ENCODE results near the gene UBE2D1.

The UBE2D1 gene

DNA sequence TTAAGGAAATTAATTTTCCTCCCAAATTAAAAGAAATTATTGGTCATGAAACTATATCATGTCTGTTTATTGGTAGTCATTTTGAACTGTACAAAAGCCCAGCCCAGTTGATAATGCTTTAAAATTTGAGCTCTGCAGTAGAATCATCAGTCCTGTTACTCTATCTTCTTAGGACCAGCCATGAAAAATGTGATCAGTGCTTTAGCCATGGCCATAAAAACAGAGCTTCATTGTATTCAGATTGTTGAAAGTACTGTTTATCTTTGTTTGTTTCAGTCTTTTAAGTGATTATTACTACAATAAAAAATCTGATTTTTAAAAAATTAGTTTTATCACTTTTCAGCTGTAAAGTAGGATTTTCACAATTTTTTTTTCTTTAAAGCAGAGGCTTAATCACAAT, 36.7 kb downstream of the UBE2D1 start:
- H3K27ac ChIP-seq, result no peak overlapping the region
- no peak for DNase-seq (ENCODE audit: low read depth, low spot score)

DNA sequence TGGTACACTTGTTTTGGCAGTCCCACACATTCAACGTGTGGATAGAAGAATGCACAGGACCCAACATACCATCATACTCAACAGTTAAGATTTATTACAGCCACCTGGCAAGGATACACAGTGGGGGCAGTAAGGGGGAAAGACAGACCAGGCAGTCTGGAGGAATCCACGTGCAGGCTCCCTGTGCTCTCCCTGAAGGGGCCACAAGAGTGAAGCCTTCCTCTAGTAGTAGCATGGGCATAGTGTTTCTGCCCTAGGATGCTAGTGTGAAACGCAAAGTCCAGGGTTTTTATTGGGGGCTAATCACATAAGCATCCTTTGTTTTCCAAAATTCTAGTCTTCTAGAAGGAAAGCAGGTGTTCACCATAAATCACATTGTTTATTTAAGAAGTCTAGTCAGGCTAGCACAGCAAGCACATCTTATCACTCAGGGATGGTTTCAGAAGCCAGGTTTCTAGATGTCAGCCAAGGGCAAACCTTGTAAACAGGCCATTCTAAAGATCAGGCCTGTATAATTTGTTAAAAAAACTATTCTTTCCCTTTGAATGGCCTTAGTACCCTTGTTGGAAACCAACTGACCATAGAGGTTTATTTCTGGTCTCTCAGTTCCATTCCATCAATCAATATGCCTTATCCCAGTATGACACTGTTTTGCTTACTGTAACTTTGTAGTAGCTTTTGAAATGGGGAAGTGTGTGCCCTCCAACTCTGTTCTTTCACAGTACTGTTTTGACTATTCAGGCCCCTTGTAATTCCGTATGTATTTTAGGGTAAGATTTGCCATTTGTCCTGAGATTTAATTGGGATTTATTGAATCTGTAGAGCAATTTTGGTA, 38.0 kb downstream of the UBE2D1 start:
- H3K27ac ChIP-seq, result no peak overlapping the region
- no peak for DNase-seq (ENCODE audit: low read depth, low spot score)

DNA sequence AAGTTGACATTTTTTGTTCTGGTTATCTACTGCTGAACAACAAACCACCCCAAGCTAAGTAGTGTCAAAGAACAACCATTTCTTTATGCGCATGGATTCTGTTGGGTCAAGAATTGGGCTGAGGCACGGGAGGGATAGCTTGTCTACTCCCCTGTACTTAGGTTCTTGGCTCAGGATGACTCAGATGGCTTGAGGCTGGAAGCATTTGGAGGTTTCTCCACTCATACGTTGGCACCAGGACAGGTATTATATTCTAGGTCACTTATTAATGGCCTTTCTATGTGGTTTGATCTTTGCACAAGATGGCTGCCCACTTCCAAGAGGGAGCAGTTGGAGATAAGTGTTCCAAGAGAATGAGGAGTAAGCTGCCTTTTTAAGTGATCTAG, 38.6 kb downstream of the UBE2D1 start:
- no peak for DNase-seq (ENCODE audit: low read depth, low spot score)

DNA sequence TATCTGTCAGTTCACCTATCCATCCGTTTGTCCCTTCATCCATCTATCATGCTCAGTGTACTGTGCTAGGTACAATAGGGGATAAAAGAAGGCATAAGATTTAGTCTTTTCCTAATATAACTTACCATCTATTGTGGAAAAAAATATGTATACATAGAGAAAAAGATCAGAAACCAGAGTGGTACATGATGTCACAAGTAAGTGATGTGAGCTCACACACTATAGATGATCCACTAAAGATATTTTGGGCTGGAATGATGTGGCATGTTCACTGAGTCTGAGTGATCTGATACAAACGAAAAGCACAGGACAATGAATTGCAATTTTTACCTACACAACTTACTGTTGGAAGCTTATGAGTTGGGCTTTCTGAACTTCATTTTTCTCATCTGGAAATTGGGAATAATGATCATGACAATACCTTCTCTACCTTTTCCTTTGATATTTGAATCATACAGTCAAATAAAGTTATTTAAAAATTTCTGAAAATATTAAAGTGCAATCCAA, 47.7 kb downstream of the UBE2D1 start:
- no peak for DNase-seq (ENCODE audit: low read depth, low spot score)

More for the DNA sequence above, 38.6 kb downstream of the UBE2D1 start:
- H3K27ac ChIP-seq, result no peak overlapping the region

DNA sequence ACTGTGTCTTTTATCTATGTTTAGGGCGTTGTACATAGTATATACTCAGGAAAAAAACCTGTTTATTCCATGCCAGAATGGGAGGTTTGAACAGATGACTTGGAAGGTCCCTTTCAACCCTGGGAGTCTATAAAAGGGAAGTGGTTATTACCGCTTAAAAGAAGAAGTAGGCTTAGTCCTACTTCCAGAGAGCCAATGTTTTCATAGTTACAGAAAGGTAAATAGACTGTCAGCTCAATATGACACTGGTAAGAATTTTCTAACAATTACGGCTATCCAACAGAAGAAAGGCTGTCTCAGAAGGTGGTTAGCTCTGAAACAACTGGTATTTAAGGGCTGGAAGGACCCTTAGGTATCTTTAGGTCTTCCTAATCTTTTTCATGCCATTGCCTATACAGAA, 49.3 kb downstream of the UBE2D1 start:
- no peak overlapping the region for H3K27ac ChIP-seq
- DNase-seq (ENCODE audit: low read depth, low spot score), result no peak

More for the DNA sequence above, 47.7 kb downstream of the UBE2D1 start:
- no peak overlapping the region for H3K27ac ChIP-seq

DNA sequence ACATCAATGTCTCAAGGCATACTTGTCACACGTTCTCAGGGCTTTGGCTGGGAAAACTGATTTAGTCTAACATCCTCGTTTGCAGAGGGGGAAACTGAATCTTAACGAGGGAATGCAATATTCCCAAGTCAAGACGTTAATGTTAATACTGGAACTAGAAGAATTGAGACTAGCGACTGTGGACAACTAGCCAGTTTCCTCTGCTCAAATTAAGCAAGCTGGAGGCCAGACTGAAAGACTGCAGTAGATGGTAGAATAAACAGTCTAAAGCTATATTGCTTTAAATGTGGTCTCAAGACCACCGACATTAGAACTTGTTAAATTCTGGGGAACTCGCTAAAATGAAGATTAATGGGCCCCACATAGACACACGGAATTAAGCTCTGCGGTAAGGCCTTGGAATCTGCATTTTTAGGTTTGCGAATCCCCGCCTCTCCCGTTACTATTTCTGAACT, 49.8 kb downstream of the UBE2D1 start:
- H3K27ac ChIP-seq, result peak overlapping the region; percentile 67
- no peak for DNase-seq (ENCODE audit: low read depth, low spot score)

DNA sequence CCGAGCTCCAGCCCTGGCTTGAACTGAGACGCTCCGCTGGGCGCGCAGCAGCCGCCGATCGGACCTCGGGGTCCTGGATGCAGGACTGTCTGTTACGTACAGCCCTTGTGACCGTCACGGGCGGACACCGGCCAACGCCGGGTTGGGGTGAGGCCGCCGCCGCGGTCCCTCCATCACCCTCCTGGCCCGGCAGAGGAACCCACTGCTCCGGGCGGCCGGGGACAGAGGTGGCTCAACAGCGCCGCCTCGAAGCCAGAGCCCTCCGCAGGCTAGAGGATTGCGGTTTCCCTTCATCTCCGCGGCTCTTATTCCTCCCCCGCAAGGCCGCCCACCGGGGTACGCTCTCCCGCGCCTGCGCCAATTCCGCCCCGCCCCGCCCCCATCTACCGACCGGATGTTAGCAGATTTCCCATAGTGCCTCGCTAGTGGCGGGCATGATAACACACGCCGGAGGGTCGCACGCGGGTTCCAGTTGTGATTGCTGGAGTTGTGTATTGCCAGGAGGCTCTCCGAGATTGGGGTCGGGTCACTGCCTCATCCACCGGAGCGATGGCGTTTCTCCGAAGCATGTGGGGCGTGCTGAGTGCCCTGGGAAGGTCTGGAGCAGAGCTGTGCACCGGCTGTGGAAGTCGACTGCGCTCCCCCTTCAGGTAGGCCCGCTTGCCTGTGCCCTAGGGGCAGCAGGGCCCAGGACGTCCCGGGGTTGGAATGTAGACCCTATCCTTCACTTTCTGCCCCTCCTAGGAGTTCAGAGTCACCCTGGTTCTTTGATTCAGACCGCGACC, 50.4 kb downstream of the UBE2D1 start, which contains the start of gene TFAM:
TSS of gene TFAM (plus strand) at position 412 of the 785 bp plus-strand sequence. CDS start at position 550, 138 bp downstream.
- peak; percentile 44 for DNase-seq (ENCODE audit: low read depth, low spot score)
- peak within 1 kb of the TSS; percentile 67 for H3K27ac ChIP-seq

DNA sequence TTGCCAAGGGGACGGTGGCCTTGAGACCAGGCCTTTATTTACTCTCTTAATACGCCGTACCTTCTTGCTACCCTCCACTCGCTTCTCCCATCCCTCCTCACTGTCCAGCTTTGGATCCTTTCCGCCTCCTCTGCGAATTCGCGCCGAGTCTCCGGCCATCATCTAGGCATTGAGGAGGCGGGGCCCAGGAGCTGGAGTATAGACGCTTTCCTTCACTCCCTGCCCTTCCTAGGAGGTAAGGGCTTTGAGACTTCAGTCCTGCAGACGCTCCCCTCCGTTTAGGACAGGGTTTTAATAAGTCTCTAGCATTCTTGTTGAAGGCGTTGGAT, 50.9 kb downstream of the UBE2D1 start:
- no peak for DNase-seq (ENCODE audit: low read depth, low spot score)

DNA sequence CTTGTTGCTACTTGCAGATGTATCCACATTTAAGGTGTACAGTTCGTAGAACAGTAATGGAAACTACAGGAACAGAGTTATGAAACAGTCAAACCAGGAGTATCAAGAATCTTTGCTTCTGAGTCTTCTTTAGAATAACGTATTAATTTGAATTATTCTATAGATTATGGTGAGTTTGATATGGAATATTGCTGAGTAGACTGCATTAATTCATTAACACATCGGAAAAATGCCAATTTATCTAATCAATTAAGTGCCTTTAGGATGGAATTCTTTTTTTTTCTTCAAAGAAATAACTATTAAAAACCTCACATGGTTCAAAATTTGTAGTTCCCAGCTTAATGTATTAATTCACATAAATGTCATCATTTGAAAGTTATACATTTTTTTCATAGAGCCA, 54.2 kb downstream of the UBE2D1 start:
- DNase-seq (ENCODE audit: low read depth, low spot score), result no peak
- no peak overlapping the region for H3K27ac ChIP-seq

More for the DNA sequence above, 50.9 kb downstream of the UBE2D1 start:
- peak overlapping the region; percentile 67 for H3K27ac ChIP-seq

DNA sequence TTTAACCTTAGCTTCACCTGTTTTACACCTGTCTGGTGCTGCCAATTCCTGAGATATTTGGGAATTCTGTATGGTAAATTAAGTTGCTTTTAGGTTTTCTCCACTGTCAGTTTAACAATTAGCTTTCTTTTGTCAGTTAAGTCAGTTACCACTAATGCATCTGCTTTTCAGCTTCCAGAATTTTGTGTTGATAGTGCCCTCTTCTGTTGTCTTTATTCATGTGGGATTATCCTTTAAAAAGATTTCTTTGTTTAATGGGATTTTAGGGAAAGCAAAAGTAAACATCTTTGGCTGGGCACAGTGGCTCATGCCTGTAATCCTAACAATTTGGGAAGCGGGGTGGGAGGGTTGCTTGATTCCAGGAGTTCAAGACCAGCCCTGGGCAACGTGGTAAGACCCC, 58.5 kb downstream of the UBE2D1 start:
- DNase-seq (ENCODE audit: low read depth, low spot score), result no peak
- H3K27ac ChIP-seq, result no peak overlapping the region

DNA sequence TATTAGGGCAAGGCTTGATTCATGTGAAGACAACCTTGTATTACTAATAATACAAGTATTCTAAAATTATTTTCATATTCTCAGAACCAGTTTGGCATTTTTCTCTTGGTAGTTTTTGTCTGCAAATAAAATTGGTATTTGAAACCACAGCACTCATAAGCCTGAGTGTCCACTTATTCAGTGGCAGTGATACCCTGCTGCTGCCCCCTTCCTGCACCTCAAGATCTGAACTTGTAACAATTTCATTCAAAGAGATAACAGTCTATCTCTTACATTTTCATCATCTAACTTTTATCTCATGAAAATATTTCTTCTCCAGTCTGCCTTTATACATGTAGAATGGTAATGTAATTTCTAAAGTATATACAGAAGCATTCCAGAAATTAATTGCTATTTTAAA, 59.7 kb downstream of the UBE2D1 start:
- DNase-seq (ENCODE audit: low read depth, low spot score), result no peak

DNA sequence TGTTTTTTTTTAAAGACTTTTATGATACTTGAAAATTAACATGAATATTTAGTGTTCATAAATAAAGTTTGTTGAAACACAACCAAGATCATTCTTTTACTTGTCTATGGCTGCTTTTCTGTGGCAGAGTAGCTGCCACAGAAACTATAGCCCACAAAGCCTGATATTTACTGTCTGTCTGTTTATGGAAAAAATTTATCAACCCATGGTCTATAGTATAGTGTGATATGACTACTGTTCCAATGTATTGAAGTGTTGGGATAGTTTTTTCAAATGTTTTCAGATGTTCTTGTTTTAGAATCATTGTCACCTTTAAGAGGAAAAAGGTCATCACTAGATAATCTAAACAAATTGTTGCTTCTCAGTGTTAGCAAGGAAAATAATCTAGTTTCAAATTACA, 61.3 kb downstream of the UBE2D1 start:
- H3K27ac ChIP-seq, result no peak overlapping the region
- no peak for DNase-seq (ENCODE audit: low read depth, low spot score)

More for the DNA sequence above, 59.7 kb downstream of the UBE2D1 start:
- no peak overlapping the region for H3K27ac ChIP-seq

DNA sequence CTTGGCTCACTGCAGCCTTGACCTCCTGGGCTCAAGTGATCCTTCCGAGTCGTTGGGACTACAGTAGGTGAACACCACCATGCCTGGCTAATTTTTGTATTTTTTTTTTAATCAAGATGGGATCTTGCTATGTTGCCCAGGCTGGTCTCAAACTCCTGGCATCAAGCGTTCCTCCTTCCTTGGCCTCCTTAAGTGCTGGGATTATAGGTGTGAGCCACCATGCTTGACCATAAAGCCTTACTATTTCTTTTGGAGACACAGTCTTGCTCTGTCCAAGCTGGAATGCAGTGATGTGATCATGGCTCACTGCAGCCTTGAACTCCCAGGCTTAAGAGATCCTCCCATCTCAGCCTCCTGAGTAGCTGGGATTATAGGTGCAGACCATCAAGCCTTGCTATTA, 63.0 kb downstream of the UBE2D1 start:
- DNase-seq (ENCODE audit: low read depth, low spot score), result no peak

DNA sequence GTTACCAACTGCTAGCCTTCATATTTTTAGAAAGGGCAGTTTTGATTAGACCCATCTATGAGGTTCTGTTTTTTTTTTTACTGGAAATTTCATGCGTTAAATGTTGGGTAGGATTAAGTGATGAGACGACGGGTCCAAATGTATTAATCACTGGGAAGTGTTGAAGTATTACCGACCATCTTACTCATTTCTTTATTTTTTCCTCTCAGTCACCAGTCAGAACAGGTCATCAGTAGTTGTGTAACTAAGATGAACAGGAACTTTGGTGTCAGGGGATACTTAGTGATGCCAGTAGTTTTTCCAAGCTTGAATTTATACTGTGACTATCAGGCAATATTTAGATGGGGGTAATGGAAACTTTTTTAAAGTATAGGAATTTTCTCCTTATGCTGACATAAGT, 64.6 kb downstream of the UBE2D1 start:
- peak overlapping the region; percentile 3 for H3K27ac ChIP-seq
- no peak for DNase-seq (ENCODE audit: low read depth, low spot score)

More for the DNA sequence above, 63.0 kb downstream of the UBE2D1 start:
- no peak overlapping the region for H3K27ac ChIP-seq

DNA sequence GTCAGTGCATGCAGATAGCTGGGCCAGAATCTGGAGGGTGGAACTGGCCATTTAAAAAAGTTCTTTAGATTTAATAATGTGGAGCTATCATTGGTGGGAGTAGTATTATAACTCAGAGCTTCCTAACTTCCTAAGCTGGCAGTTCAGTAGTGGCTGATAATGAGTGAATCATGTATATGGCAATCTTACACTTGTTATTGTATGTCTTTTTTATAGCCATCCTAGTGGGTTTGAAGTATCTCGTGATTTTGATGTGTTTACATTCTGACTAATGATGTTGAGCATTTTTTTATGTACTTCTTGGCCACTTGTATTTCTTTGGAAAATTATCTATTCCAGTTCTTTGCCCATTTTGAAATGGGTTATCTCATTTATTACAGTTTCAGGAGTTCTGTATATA, 65.8 kb downstream of the UBE2D1 start:
- DNase-seq (ENCODE audit: low read depth, low spot score), result no peak
- no peak overlapping the region for H3K27ac ChIP-seq

DNA sequence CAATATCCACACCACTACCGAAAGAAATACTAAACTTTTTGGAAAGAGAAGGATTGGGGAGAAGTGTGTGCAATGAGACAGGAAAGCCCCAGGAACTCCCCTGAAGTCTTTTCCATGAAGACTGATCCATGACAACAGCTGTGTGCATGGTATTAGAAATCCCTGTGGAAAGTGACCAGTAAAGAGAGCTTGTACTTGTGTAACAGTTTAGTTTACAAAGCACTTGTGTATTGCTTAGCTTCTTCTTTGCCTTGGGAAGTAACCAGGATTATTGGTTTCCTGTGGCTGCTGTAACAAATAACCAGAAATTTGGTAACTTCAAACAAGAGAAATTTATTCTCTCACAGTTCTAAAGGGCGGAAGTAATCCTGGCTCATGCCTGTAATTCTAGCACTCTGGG, 69.2 kb downstream of the UBE2D1 start:
- DNase-seq (ENCODE audit: low read depth, low spot score), result no peak
- no peak overlapping the region for H3K27ac ChIP-seq

DNA sequence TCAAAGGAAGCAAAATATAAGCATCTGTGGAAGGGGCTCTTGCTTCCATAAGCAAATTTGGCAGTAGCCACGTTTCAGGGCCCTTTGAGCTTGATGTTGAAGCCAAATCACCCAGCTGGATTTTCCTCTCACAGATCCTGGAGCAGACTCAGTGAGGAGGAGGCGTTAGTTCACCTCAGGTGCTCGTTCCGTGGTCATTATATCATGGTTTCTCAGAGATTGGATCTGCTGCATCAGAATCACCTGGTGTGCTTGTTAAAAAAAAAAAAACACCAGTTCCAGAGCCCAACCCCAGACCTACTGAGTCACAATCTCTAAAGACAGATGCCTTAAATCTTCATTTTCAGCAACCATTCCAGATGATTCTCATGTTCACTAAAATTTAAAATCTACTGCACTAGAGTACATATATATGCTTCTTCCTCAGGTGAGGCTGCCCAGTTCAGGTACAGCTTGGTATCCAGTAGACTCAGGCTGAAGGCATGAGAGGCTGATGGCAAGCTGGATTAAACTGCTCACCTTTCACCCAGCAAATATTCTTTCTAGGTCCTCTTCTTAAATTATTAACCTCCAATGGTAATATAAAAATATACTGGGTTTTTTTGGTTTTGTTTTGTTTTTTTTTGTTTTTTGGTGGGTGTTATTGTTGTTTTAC, 75.3 kb downstream of the UBE2D1 start:
- no peak for DNase-seq (ENCODE audit: low read depth, low spot score)
- H3K27ac ChIP-seq, result no peak overlapping the region

DNA sequence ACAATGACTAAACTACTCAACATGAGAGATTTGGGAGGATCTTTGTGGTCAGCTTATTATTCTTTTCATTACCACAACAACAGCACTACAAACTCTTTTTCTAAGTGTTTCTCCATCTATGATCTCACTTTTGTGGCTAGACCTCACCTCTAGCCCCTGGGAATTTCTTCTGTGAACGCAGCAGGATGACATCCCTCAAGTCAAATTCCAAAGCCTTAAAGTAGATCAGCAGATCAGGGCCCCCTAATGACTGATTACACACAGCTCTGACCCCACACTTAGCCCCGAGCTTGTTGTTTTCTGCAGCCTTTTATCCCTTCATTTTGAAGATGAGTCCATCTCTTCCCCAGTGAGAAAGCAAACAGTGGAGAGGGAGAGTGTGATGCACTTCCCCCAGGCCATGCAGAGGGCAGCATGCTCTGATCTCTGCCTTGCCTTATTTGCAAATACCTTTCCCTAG, 77.7 kb downstream of the UBE2D1 start:
- no peak for DNase-seq (ENCODE audit: low read depth, low spot score)
- no peak overlapping the region for H3K27ac ChIP-seq

DNA sequence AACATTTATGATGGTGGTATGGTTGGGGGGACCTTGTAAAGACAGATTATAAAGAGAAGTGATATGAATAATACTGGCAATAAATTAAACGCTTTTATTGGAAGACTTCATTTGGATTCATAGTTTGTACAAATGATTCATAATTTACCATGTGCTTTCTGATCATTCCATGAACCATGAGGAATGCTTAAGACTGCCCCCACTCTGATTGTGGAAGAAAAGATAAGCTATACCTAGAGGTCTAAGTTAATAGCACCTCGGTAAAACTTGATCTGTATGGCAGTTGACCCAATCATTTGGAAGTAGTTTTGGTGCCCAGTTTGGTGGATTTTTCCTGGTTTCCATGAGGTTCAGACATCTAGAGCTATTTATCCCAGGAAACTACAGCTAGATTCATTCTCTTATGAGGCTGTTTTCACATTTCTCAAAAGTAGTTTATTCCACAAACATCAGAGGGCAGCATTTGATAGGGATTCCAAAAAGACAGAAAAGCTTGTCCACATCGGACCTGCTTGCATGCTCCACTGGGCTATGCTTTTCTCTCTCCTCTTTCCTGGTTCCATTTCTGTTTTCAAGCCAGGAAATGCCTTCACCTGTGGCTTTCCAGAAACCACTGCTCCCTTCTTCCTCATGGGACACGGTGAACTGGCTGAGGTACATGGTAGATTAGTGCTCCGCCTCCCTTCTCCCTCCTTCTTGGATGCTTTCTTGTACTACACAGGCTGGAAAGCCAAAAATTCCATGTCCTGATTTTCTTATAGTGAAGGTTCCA, 79.7 kb downstream of the UBE2D1 start:
- no peak for DNase-seq (ENCODE audit: low read depth, low spot score)
- H3K27ac ChIP-seq, result no peak overlapping the region

DNA sequence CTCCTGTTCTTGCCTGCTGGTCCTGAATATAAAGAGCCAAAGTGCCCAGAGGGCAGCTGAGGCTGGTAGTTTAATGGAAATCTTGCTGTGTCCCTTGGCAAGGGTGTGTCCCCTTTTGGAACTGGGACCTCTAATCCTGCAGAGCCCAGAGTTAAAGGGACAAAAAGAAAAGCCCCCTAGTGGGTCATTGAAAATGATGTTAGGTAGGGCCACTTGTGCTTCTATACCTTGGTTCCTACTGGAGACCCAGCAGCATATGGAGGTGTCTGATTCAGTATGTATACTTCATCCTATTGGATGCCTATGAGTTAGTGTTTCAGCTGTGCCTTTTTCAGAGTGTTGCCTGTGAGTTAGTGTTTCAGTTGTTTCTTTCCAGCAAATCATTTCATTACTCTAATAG, 81.0 kb downstream of the UBE2D1 start:
- H3K27ac ChIP-seq, result no peak overlapping the region
- no peak for DNase-seq (ENCODE audit: low read depth, low spot score)

Measured in epithelial cell of prostate (primary cell).